Ectodermal cell (in vitro differentiated cells): ENCODE measurements around the gene ACTG1.

Experiments
- H3K27ac ChIP-seq: 2 replicates; pipeline ENCODE4 v1.7.0; 2013; ENCODE audit warnings: mild to moderate bottlenecking, low read depth, low read length; ENCODE audit not compliant: insufficient read depth, poor library complexity, severe bottlenecking
- H3K27me3 ChIP-seq: 2 replicates; pipeline ENCODE4 v1.7.0; 2013; ENCODE audit warnings: mild to moderate bottlenecking, low read length; ENCODE audit not compliant: insufficient read depth, control insufficient read depth, poor library complexity, severe bottlenecking
- H3K36me3 ChIP-seq: one replicate; pipeline ENCODE4 v1.7.0; 2013; ENCODE audit warnings: low read length; ENCODE audit not compliant: control insufficient read depth, insufficient read depth
- H3K4me1 ChIP-seq: one replicate; pipeline ENCODE4 v1.7.0; 2013; ENCODE audit warnings: low read length; ENCODE audit not compliant: control insufficient read depth, insufficient read depth
- H3K4me3 ChIP-seq: 2 replicates; pipeline ENCODE4 v1.7.0; 2013; ENCODE audit warnings: low read depth, low read length, control low read depth; ENCODE audit not compliant: insufficient read depth
- H3K9me3 ChIP-seq: 2 replicates; pipeline ENCODE4 v1.7.0; 2013; ENCODE audit warnings: mild to moderate bottlenecking, low read length, moderate library complexity; ENCODE audit not compliant: control insufficient read depth
- WGBS, 2 experiments: methylation state at CpG; one replicate each; pipeline ENCODE4 v1.1.7; 2013; ENCODE audit warnings: missing lambda C conversion rate in 2 of 2; 5-methylcytosine and 5-hydroxymethylcytosine counted together

Gene ACTG1

GRCh38 chr17:81470944-81471817 lies 41.4 kb downstream of the ACTG1 start:
- Histone ChIP-seq H3K27ac (peak overlapping the region; percentile 16), H3K4me3 (no peak overlapping the region), H3K9me3 (no peaks in the 10 kb centered on the region), H3K27me3 (no peaks in the 10 kb centered on the region), H3K36me3 (no peaks in the 10 kb centered on the region), H3K4me1 (peaks cover 15% of the 10 kb centered on the region)
- 80 to 84% methylated on average over 14 of the region's 14 CpGs for WGBS, 2 experiments

- H3K36me3 ChIP-seq = no peaks in the 10 kb centered on the region
- WGBS, 2 experiments = 92 to 93% methylated on average over 9 of the region's 9 CpGs
- no peak overlapping the region for H3K4me3 ChIP-seq
- H3K9me3 ChIP-seq = no peaks in the 10 kb centered on the region
- no peaks in the 10 kb centered on the region for H3K27me3 ChIP-seq
- peaks cover 16% of the 10 kb centered on the region for H3K4me1 ChIP-seq
- peak overlapping the region; percentile 16 for H3K27ac ChIP-seq
Measured at GRCh38 chr17:81470270-81470943, 42.2 kb downstream of the ACTG1 start.

- 89 to 90% methylated on average over 13 of the region's 13 CpGs for WGBS, 2 experiments
Measured at GRCh38 chr17:81469266-81469665, 43.3 kb downstream of the ACTG1 start.

GRCh38 chr17:81468770-81469121 lies 43.9 kb downstream of the ACTG1 start:
- Histone ChIP-seq H3K27me3 (no peaks in the 10 kb centered on the region), H3K4me3 (no peak overlapping the region), H3K36me3 (no peaks in the 10 kb centered on the region), H3K27ac (no peak overlapping the region), H3K9me3 (no peaks in the 10 kb centered on the region), H3K4me1 (peaks cover 16% of the 10 kb centered on the region)
- WGBS, 2 experiments = 94% methylated on average over 18 of the region's 18 CpGs

More at GRCh38 chr17:81469266-81469665, 43.3 kb downstream of the ACTG1 start:
- Histone ChIP-seq H3K27ac (no peak overlapping the region), H3K27me3 (no peaks in the 10 kb centered on the region), H3K36me3 (no peaks in the 10 kb centered on the region), H3K4me3 (no peak overlapping the region), H3K4me1 (peaks cover 16% of the 10 kb centered on the region), H3K9me3 (no peaks in the 10 kb centered on the region)

- 91 to 93% methylated on average over 18 of the region's 18 CpGs for WGBS, 2 experiments
- Histone ChIP-seq H3K4me3 (no peak overlapping the region), H3K27me3 (no peaks in the 10 kb centered on the region), H3K27ac (no peak overlapping the region), H3K36me3 (no peaks in the 10 kb centered on the region), H3K4me1 (peaks cover 16% of the 10 kb centered on the region), H3K9me3 (no peaks in the 10 kb centered on the region)
Measured at GRCh38 chr17:81468111-81468769, 44.4 kb downstream of the ACTG1 start.

GRCh38 chr17:81466564-81467472 lies 45.8 kb downstream of the ACTG1 start:
- H3K9me3 ChIP-seq = no peaks in the 10 kb centered on the region
- H3K36me3 ChIP-seq = no peaks in the 10 kb centered on the region
- WGBS, 2 experiments = 83 to 84% methylated on average over 33 of the region's 33 CpGs
- H3K27me3 ChIP-seq = no peaks in the 10 kb centered on the region
- H3K4me1 ChIP-seq = peaks cover 16% of the 10 kb centered on the region
- H3K27ac ChIP-seq = no peak overlapping the region
- no peak overlapping the region for H3K4me3 ChIP-seq

GRCh38 chr17:81465910-81466309 lies 46.7 kb downstream of the ACTG1 start:
- no peak overlapping the region for H3K4me3 ChIP-seq
- no peaks in the 10 kb centered on the region for H3K27me3 ChIP-seq
- no peaks in the 10 kb centered on the region for H3K36me3 ChIP-seq
- no peak overlapping the region for H3K27ac ChIP-seq
- WGBS, 2 experiments = 90 to 93% methylated on average over 10 to 11 of the region's 17 CpGs
- H3K4me1 ChIP-seq = peaks cover 14% of the 10 kb centered on the region
- no peaks in the 10 kb centered on the region for H3K9me3 ChIP-seq

GRCh38 chr17:81464586-81464985 lies 48.0 kb downstream of the ACTG1 start:
- H3K27me3 ChIP-seq = no peaks in the 10 kb centered on the region
- no peaks in the 10 kb centered on the region for H3K36me3 ChIP-seq
- no peaks in the 10 kb centered on the region for H3K9me3 ChIP-seq
- H3K4me3 ChIP-seq = no peak overlapping the region
- 88 to 93% methylated on average over 9 of the region's 9 CpGs for WGBS, 2 experiments
- peaks cover 13% of the 10 kb centered on the region for H3K4me1 ChIP-seq
- no peak overlapping the region for H3K27ac ChIP-seq

- Histone ChIP-seq H3K9me3 (no peaks in the 10 kb centered on the region), H3K4me3 (no peak overlapping the region), H3K27me3 (no peaks in the 10 kb centered on the region), H3K27ac (no peak overlapping the region), H3K4me1 (peaks cover 13% of the 10 kb centered on the region), H3K36me3 (no peaks in the 10 kb centered on the region)
- 95 to 96% methylated on average over 32 of the region's 32 CpGs for WGBS, 2 experiments
Measured at GRCh38 chr17:81463506-81463905, 49.1 kb downstream of the ACTG1 start.
